Caco-2 (cell line): ENCODE measurements around the gene SLC16A2. TPM values are rescaled to one million over a fixed set of nuclear protein-coding genes. Genes with fewer than 3 reads are reported as not detected.

ENCODE experiments used
- BruUV-seq: library from RNA; stranded (reverse); fragments of 400-500 nt; replicated peaks from 2 replicates; lab custom pipeline; 2021; lab: Mats Ljungman, UMichigan
- CTCF ChIA-PET: fragments of 300-600 bp; sonication (Branson Sonifier 250); formaldehyde crosslinking; loops from one replicate; lab custom pipeline; 2022; ENCODE audit warnings: antibody characterized with exemption; lab: Charles Lee
- POLR2A ChIA-PET: fragments of 300-600 bp; sonication (Branson Sonifier 250); formaldehyde crosslinking; loops from one replicate; lab custom pipeline; 2022; ENCODE audit warnings: antibody characterized with exemption; lab: Charles Lee
- DNase-seq, 2 experiments: peaks; one replicate each; pipeline versions ENCODE4 v3.0.0 to v3.0.0-alpha.2; 2020 to 2022
- H3K27me3 ChIP-seq: replicated peaks from 2 replicates; pipeline ENCODE4 v1.6.0; 2011; ENCODE audit warnings: low read length; ENCODE audit not compliant: control insufficient read depth, insufficient read depth
- H3K36me3 ChIP-seq: 2 replicates; pipeline ENCODE4 v1.5.1; 2011; ENCODE audit warnings: low read length; ENCODE audit not compliant: control insufficient read depth, insufficient read depth
- H3K4me1 ChIP-seq: fragments of 250-450 bp; sonication (Bioruptor Pico); 2 replicates; pipeline ENCODE4 v1.5.1; 2020; ENCODE audit warnings: mild to moderate bottlenecking
- H3K4me3 ChIP-seq: 2 replicates; pipeline ENCODE4 v1.5.1; 2011; ENCODE audit warnings: low read depth, mild to moderate bottlenecking, control low read depth, low read length
- H3K9me3 ChIP-seq: fragments of 250-450 bp; sonication (Bioruptor Pico); 2 replicates; pipeline ENCODE4 v1.5.1; 2020; ENCODE audit warnings: mild to moderate bottlenecking, moderate library complexity
- H3K27ac Mint-ChIP-seq: one replicate; pipeline ENCODE4 v1.8.0; 2022; ENCODE audit warnings: mixed read lengths; ENCODE audit not compliant: unreplicated experiment
- H3K27me3 Mint-ChIP-seq: one replicate; pipeline ENCODE4 v1.8.0; 2022; ENCODE audit warnings: mixed read lengths; ENCODE audit not compliant: insufficient read depth, unreplicated experiment
- H3K36me3 Mint-ChIP-seq: one replicate; pipeline ENCODE4 v1.8.0; 2022; ENCODE audit warnings: mild to moderate bottlenecking, mixed read lengths; ENCODE audit not compliant: insufficient read depth, unreplicated experiment
- H3K4me1 Mint-ChIP-seq: one replicate; pipeline ENCODE4 v1.8.0; 2022; ENCODE audit warnings: low read depth, mixed read lengths; ENCODE audit not compliant: unreplicated experiment
- H3K4me3 Mint-ChIP-seq: one replicate; pipeline ENCODE4 v1.8.0; 2022; ENCODE audit warnings: mild to moderate bottlenecking, moderate library complexity, mixed read lengths; ENCODE audit not compliant: unreplicated experiment
- H3K9me3 Mint-ChIP-seq: one replicate; pipeline ENCODE4 v1.8.0; 2022; ENCODE audit warnings: mixed read lengths; ENCODE audit not compliant: unreplicated experiment
- CTCF ChIP-seq, 2 experiments: fragments of 200-600 bp in 1 of 2; IDR thresholded peaks; 1 replicate in 1 of 2; 2 replicates in 1 of 2; pipeline versions ENCODE4 v1.5.1 to v1.8.0; 2011 to 2022; ENCODE audit warnings: antibody characterized with exemption in 1 of 2, control low read depth in 1 of 2, inconsistent platforms in 1 of 2, low read depth in 1 of 2, low read length in 1 of 2, mild to moderate bottlenecking in 1 of 2, moderate library complexity in 1 of 2; ENCODE audit not compliant: insufficient read depth in 1 of 2, severe bottlenecking in 1 of 2, unreplicated experiment in 1 of 2
- intact Hi-C: fragments of 100-400 bp; cut with micrococcal nuclease; formaldehyde crosslinking; loops from one replicate; pipeline ENCODE4 v1.10.0; 2022; ENCODE audit not compliant: unreplicated experiment
- total RNA-seq: library from RNA; stranded (reverse); gene quantifications from 2 replicates; pipeline ENCODE4 v1.2.3, GENCODE V29; 2022

SLC16A2 gene
- total RNA-seq, 1 experiment from 2014 or later = 0.34 TPM

GRCh38 chrX:74521961-74522751 is 100.9 kb downstream of the SLC16A2 start:
- TF ChIP-seq CTCF (IDR thresholded peaks at IDR 0.05; ENCODE audit: insufficient read depth in 1 of 2, low read depth in 1 of 2, low read length in 1 of 2, severe bottlenecking in 1 of 2, unreplicated experiment in 1 of 2) = no peak
- peaks cover 2% of the 10 kb centered on the region for H3K27me3 Mint-ChIP-seq
- no peaks in the 10 kb centered on the region for H3K9me3 Mint-ChIP-seq
- Histone ChIP-seq H3K9me3 (no peaks in the 10 kb centered on the region), H3K4me3 (no peak overlapping the region), H3K27me3 (no peaks in the 10 kb centered on the region), H3K4me1 (no peaks in the 10 kb centered on the region), H3K36me3 (no peaks in the 10 kb centered on the region)
- BruUV-seq = no TSS peak
- H3K27ac Mint-ChIP-seq = no peak overlapping the region
- ChIA-PET POLR2A (no interaction called here), CTCF (no interaction called here)
- intact Hi-C loops = no loop called here
- H3K4me3 Mint-ChIP-seq = no peak overlapping the region
- DNase-seq = no peak
- no peaks in the 10 kb centered on the region for H3K36me3 Mint-ChIP-seq
- H3K4me1 Mint-ChIP-seq = no peaks in the 10 kb centered on the region

GRCh38 chrX:74523224-74523623 is 101.9 kb downstream of the SLC16A2 start:
- DNase-seq = no peak

More at GRCh38 chrX:74523224-74523623, 101.9 kb downstream of the SLC16A2 start:
- no TSS peak for BruUV-seq
- no peaks in the 10 kb centered on the region for H3K27me3 Mint-ChIP-seq
- H3K27me3 ChIP-seq = no peaks in the 10 kb centered on the region
- H3K4me1 Mint-ChIP-seq = no peaks in the 10 kb centered on the region
- H3K36me3 ChIP-seq = no peaks in the 10 kb centered on the region
- no peaks in the 10 kb centered on the region for H3K9me3 Mint-ChIP-seq
- no peak overlapping the region for H3K4me3 Mint-ChIP-seq
- H3K4me3 ChIP-seq = no peak overlapping the region
- no peaks in the 10 kb centered on the region for H3K9me3 ChIP-seq
- TF ChIP-seq CTCF (IDR thresholded peaks at IDR 0.05; ENCODE audit: insufficient read depth in 1 of 2, low read depth in 1 of 2, low read length in 1 of 2, severe bottlenecking in 1 of 2, unreplicated experiment in 1 of 2) = no peak
- H3K27ac Mint-ChIP-seq = no peak overlapping the region
- H3K4me1 ChIP-seq = no peaks in the 10 kb centered on the region
- no peaks in the 10 kb centered on the region for H3K36me3 Mint-ChIP-seq
- intact Hi-C loops = no loop called here
- ChIA-PET POLR2A (no interaction called here), CTCF (no interaction called here)
